GM12801 (cell line): ENCODE results near the gene COX19.

Source experiments
- CTCF ChIP-seq: IDR thresholded peaks from one replicate; pipeline ENCODE4 v1.5.1; 2011; ENCODE audit warnings: control low read depth; ENCODE audit not compliant: insufficient read length; ENCODE audit errors: extremely low read depth

Gene COX19

GRCh38 chr7:1019789-1020610, 44.7 kb upstream of the COX19 start:
- TF ChIP-seq CTCF, result no peak

GRCh38 chr7:1019255-1019785, 44.0 kb upstream of the COX19 start:
- no peak for TF ChIP-seq CTCF

GRCh38 chr7:1018334-1018695, 43.0 kb upstream of the COX19 start:
- TF ChIP-seq CTCF, result no peak

- no peak for TF ChIP-seq CTCF
These were observed 42.4 kb upstream of the COX19 start for GRCh38 chr7:1017586-1018333.

- TF ChIP-seq CTCF, result no peak
These were observed 41.5 kb upstream of the COX19 start for GRCh38 chr7:1016577-1017531.

- no peak for TF ChIP-seq CTCF
These were observed 40.1 kb upstream of the COX19 start for GRCh38 chr7:1015196-1016121.
